Right lobe of liver (tissue), 4 donors: Measurements from ENCODE around the gene MUSK.

Experiments
- CTCF ChIP-seq, 4 donors: fragments of 200-600 bp in 3 of 4; fragments of 450-650 bp in 1 of 4; IDR thresholded peaks; one replicate each; pipeline versions ENCODE4 v1.5.1 to v1.8.0; 2016 to 2022; ENCODE audit warnings: antibody characterized with exemption in 4 of 4, mild to moderate bottlenecking in 2 of 4
- POLR2A ChIP-seq: fragments of 450-650 bp; IDR thresholded peaks from one replicate; pipeline ENCODE4 v1.6.1; 2017; ENCODE audit warnings: antibody characterized with exemption, mild to moderate bottlenecking
- donor health status: DM: no; HTN: no; CAD: no.
- donor health status: DM: no; HTN: no; CAD: no.
- donor health status: DM: no; HTN: yes; CAD: no.

GRCh38 chr9:110785166-110785565 is 116.6 kb downstream of the MUSK start:
- TF ChIP-seq CTCF (IDR thresholded peaks at IDR 0.05) (no peak), POLR2A (no peak)
